Endothelial cell of umbilical vein (primary cell): ENCODE results near the gene ELP4. TPM values are rescaled to one million over a fixed set of nuclear protein-coding genes. Genes with fewer than 3 reads are reported as not detected.

Experiments used
- BruUV-seq: library from RNA; stranded (reverse); fragments of 400-500 nt; replicated peaks from 2 replicates; lab custom pipeline; 2021; lab: Mats Ljungman, UMichigan
- CTCF ChIA-PET: fragments of 300-600, 350-600 bp; sonication (Branson Sonifier 250); formaldehyde crosslinking; loops from one replicate; lab custom pipeline; 2021; ENCODE audit warnings: antibody characterized with exemption, inconsistent platforms; lab: Charles Lee
- POLR2A ChIA-PET: fragments of 300-600, 350-600 bp; sonication (Branson Sonifier 250); formaldehyde crosslinking; loops from one replicate; lab custom pipeline; 2021; ENCODE audit warnings: antibody characterized with exemption, inconsistent platforms; lab: Charles Lee
- DNase-seq: peaks from one replicate; pipeline ENCODE4 v3.0.0-alpha.2; 2011; ENCODE audit warnings: low read depth, low spot score
- FAIRE-seq: peaks from 2 replicates; lab custom pipeline; 2011; peaks lifted over from hg19 to GRCh38; lab: Jason Lieb, UNC
- H2AFZ ChIP-seq: 2 replicates; pipeline ENCODE4 v1.6.0; 2012; ENCODE audit warnings: low read depth, low read length, control low read depth, inconsistent platforms
- H3K27ac ChIP-seq: 2 replicates; pipeline ENCODE4 v1.5.1; 2011; ENCODE audit warnings: low read depth, mild to moderate bottlenecking, control low read depth, low read length, moderate library complexity; ENCODE audit not compliant: insufficient read depth
- H3K27me3 ChIP-seq, 2 experiments: 2 replicates each; pipeline versions ENCODE4 v1.6.0 to v1.6.1; 2011; ENCODE audit warnings: low read length in 2 of 2, mixed read lengths in 1 of 2; ENCODE audit not compliant: control insufficient read depth in 2 of 2, insufficient read depth in 2 of 2
- H3K36me3 ChIP-seq, 2 experiments: 2 replicates in 1 of 2; 3 replicates in 1 of 2; pipeline ENCODE4 v1.5.1; 2011; ENCODE audit warnings: low read length in 2 of 2, mild to moderate bottlenecking in 1 of 2, moderate library complexity in 1 of 2; ENCODE audit not compliant: control insufficient read depth in 2 of 2, insufficient read depth in 2 of 2; ENCODE audit errors: extremely low read depth in 1 of 2
- H3K4me1 ChIP-seq: 3 replicates; pipeline ENCODE4 v1.5.1; 2011; ENCODE audit warnings: mild to moderate bottlenecking, low read length; ENCODE audit not compliant: control insufficient read depth, insufficient read depth; ENCODE audit errors: extremely low read depth
- H3K4me2 ChIP-seq: 2 replicates; pipeline ENCODE4 v1.6.1; 2011; ENCODE audit warnings: low read length, control low read depth, mixed read lengths; ENCODE audit not compliant: insufficient read depth
- H3K4me3 ChIP-seq, 3 experiments: fragments of 200-600 bp in 1 of 3; sonication (generic), shearing (Covaris generic) in 1 of 3; replicated peaks in 1 of 3; 2 replicates each; pipeline ENCODE4 v1.5.1; 2011 to 2016; ENCODE audit warnings: control low read depth in 3 of 3, low read length in 3 of 3, mild to moderate bottlenecking in 2 of 3, inconsistent platforms in 1 of 3, low read depth in 1 of 3, moderate library complexity in 1 of 3; ENCODE audit not compliant: insufficient read depth in 1 of 3
- H3K79me2 ChIP-seq: 2 replicates; pipeline ENCODE4 v1.6.0; 2012; ENCODE audit warnings: low read length, inconsistent platforms; ENCODE audit not compliant: control insufficient read depth, insufficient read depth
- H3K9ac ChIP-seq: replicated peaks from 2 replicates; pipeline ENCODE3; 2011; ENCODE audit warnings: low read length, control low read depth; ENCODE audit not compliant: insufficient read depth; ENCODE audit errors: extremely low read depth
- H3K9me1 ChIP-seq: replicated peaks from 3 replicates; pipeline ENCODE4 v1.6.0; 2011; ENCODE audit warnings: mild to moderate bottlenecking, low read length; ENCODE audit not compliant: control insufficient read depth, insufficient read depth; ENCODE audit errors: extremely low read depth
- H3K9me3 ChIP-seq: replicated peaks from 2 replicates; pipeline ENCODE4 v1.5.1; 2012; ENCODE audit warnings: low read length, inconsistent platforms; ENCODE audit not compliant: control insufficient read depth, insufficient read depth
- H4K20me1 ChIP-seq: replicated peaks from 2 replicates; pipeline ENCODE3; 2011; ENCODE audit warnings: mild to moderate bottlenecking, low read length; ENCODE audit not compliant: control insufficient read depth, insufficient read depth; ENCODE audit errors: extremely low read depth
- GATA2 ChIP-seq: IDR thresholded peaks from 2 replicates; pipeline ENCODE4 v1.7.0; 2011; ENCODE audit warnings: low read depth, mild to moderate bottlenecking, moderate library complexity, mixed read lengths, low read length; ENCODE audit not compliant: insufficient read length, insufficient read depth
- POLR2A ChIP-seq: IDR thresholded peaks from 2 replicates; pipeline ENCODE4 v1.6.1; 2012; ENCODE audit warnings: low read depth, mild to moderate bottlenecking, control low read depth, low read length
- dilution Hi-C: fragments of 300-500 bp; cut with MboI; formaldehyde crosslinking; loops from one replicate; pipeline ENCODE4 v1.15.0; 2019; ENCODE audit warnings: low sequenced_read_pairs; ENCODE audit not compliant: extremely low pct_ligation_motif_present
- intact Hi-C: fragments of 100-400 bp; cut with micrococcal nuclease; formaldehyde crosslinking; loops from one replicate; pipeline ENCODE4 v1.10.0; 2022
- polyA plus RNA-seq, 4 experiments: library from polyadenylated mRNA; depleted of rRNA in 3 of 4; stranded (reverse) in 3 of 4; unstranded in 1 of 4; fragments of >200 nt; gene quantifications; 2 replicates each; pipeline versions ENCODE4 v1.2.1 to v1.2.3, GENCODE V29; 2011 to 2012; ENCODE audit warnings: missing spikeins in 1 of 4
- total RNA-seq: library from RNA; stranded (reverse); gene quantifications from 2 replicates; pipeline ENCODE4 v1.2.3, GENCODE V29; 2021
- TF ChIP-seq, protein P1 (sequence below), 2 donors: IDR thresholded peaks; 1 replicate in 1 of 2; 2 replicates in 1 of 2; pipeline ENCODE4 v1.5.1; 2011; ENCODE audit warnings: low read length in 2 of 2, mild to moderate bottlenecking in 2 of 2, moderate library complexity in 2 of 2, control low read depth in 1 of 2, inconsistent platforms in 1 of 2, low read depth in 1 of 2; ENCODE audit not compliant: insufficient read depth in 1 of 2; ENCODE audit errors: extremely low read depth in 1 of 2

The ELP4 gene
- total and polyA plus RNA-seq, 2 donors (not counting 3 experiments of a cell fraction or from before 2014, with no cell fraction given), result 11.6 to 16.3 TPM

DNA sequence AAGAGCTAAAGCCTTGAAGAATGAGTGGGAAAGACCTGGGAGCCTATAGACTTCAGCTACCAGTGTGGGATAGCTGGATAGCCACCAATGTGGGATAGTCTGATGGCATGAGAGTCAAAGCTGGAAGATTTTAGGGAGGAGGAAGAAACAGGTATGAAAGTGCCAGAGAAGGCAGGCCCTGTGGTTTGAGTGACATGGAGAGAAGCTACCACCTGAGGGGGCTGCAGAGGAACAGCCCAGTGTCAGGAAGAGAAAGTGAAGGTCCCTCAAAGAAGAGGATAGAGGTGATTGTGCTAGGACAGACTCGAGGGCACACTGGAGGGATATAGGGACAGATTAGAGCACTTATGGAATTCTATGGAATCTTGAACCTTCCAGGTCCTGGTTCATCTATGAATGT lies 324.7 kb downstream of the ELP4 start:
- Histone ChIP-seq H3K36me3 (no peaks in the 10 kb centered on the region), H3K4me1 (no peaks in the 10 kb centered on the region), H3K4me2 (no peak overlapping the region), H3K27me3 (peaks cover 40 to 48% of the 10 kb centered on the region in 2 experiments), H3K9ac (no peak overlapping the region), H3K9me3 (no peaks in the 10 kb centered on the region), H3K4me3 (no peak overlapping the region), H3K27ac (no peak overlapping the region), H3K9me1 (no peaks in the 10 kb centered on the region), H4K20me1 (no peaks in the 10 kb centered on the region), H3K79me2 (no peaks in the 10 kb centered on the region), H2AFZ (no peak overlapping the region)
- CTCF ChIA-PET, result no interaction called here
- POLR2A ChIA-PET, result no interaction called here
- TF ChIP-seq POLR2A (no peak), GATA2 (no peak)
- TF ChIP-seq, protein P1, sequence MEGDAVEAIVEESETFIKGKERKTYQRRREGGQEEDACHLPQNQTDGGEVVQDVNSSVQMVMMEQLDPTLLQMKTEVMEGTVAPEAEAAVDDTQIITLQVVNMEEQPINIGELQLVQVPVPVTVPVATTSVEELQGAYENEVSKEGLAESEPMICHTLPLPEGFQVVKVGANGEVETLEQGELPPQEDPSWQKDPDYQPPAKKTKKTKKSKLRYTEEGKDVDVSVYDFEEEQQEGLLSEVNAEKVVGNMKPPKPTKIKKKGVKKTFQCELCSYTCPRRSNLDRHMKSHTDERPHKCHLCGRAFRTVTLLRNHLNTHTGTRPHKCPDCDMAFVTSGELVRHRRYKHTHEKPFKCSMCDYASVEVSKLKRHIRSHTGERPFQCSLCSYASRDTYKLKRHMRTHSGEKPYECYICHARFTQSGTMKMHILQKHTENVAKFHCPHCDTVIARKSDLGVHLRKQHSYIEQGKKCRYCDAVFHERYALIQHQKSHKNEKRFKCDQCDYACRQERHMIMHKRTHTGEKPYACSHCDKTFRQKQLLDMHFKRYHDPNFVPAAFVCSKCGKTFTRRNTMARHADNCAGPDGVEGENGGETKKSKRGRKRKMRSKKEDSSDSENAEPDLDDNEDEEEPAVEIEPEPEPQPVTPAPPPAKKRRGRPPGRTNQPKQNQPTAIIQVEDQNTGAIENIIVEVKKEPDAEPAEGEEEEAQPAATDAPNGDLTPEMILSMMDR (IDR thresholded peaks at IDR 0.05; ENCODE audit: extremely low read depth in 1 of 2, insufficient read depth in 1 of 2, low read depth in 1 of 2, low read length in 2 of 2), result no peak
- no TSS peak for BruUV-seq
- DNase-seq, result no peak
- intact Hi-C loops (no loop called here), dilution Hi-C loops (no loop called here)
- FAIRE-seq, result no peak

Other genes starting within 250 kb of the ELP4 start
- gene DCDC1, start 140.0 kb upstream of the ELP4 start, total RNA-seq, result not detected in 2 replicates
- gene DCDC1, start 140.0 kb upstream of the ELP4 start, polyA plus RNA-seq, result 0.04 TPM in 1 of 2 replicates, not detected in the other
- gene DNAJC24, start 139.9 kb upstream of the ELP4 start, total RNA-seq, result 16.8 and 17.0 TPM in 2 replicates
- 5.8 and 7.2 TPM in 2 replicates for gene DNAJC24, start 139.9 kb upstream of the ELP4 start, polyA plus RNA-seq
- gene IMMP1L, start 145 bp upstream of the ELP4 start, total RNA-seq, result 14.8 and 16.8 TPM in 2 replicates
- gene IMMP1L, start 145 bp upstream of the ELP4 start, polyA plus RNA-seq, result 21.6 and 41.8 TPM in 2 replicates